Measurements from ENCODE around the gene DDX24.
A peak's percentile ranks its signal among the peaks of the same experiment; 100 is the strongest.

Gene DDX24

GRCh38 chr14:94120667-94121340, 39.8 kb upstream of the DDX24 start:
- TF ChIP-seq GATA3 (IDR thresholded peaks at IDR 0.05; ENCODE audit: low read depth, low read length), result no peak
- no peak for TF ChIP-seq GATA2 (IDR thresholded peaks at IDR 0.05; ENCODE audit: low read depth, low read length)

DNA sequence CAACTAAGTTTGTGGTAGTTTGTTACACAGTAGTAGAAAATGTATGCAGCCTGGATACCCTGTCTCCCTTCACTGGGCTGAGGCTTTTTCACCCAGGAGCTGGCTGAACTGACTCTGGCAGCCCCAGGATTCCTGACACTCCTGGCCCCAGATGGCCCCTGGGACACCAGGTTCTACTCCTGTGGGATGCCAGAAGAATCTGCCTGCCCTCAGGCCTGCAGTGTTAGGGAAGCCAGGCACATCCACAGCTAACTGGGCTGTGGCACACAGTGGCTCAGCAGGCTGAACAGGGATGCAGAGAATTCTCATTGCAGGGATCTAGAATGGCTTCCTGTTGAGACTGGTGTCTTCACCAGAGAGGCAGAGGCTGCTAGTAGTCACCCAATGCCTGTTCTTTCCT, 38.1 kb upstream of the DDX24 start:
- TF ChIP-seq GATA2 (IDR thresholded peaks at IDR 0.05; ENCODE audit: low read depth, low read length) (no peak), GATA3 (IDR thresholded peaks at IDR 0.05; ENCODE audit: low read depth, low read length) (no peak)

DNA sequence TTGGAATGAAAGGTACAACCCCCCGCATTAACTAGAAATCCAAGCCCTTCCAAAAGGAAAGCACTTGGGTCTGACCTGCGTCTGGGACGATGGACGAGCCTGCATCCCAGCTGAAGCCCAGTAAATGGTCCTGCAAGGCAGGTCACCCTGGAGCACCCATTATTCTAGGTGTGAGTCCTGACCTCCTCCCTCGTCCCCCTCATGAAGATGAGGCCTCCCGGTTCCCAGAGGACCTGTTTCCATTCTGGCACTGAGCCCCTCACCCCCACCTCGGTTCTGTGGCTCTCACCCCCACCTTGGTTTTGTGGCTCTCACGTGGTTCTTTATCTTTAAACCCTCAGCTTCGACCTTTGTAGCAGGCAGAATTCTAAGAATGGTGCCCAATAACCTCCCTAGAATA, 36.9 kb upstream of the DDX24 start:
- no peak for TF ChIP-seq GATA2 (IDR thresholded peaks at IDR 0.05; ENCODE audit: low read depth, low read length)
- no peak for TF ChIP-seq GATA3 (IDR thresholded peaks at IDR 0.05; ENCODE audit: low read depth, low read length)

GRCh38 chr14:94116701-94117100, 35.7 kb upstream of the DDX24 start:
- TF ChIP-seq GATA2 (IDR thresholded peaks at IDR 0.05; ENCODE audit: low read depth, low read length), result no peak
- TF ChIP-seq GATA3 (IDR thresholded peaks at IDR 0.05; ENCODE audit: low read depth, low read length), result no peak

- TF ChIP-seq GATA2 (IDR thresholded peaks at IDR 0.05; ENCODE audit: low read depth, low read length), result no peak
- TF ChIP-seq GATA3 (IDR thresholded peaks at IDR 0.05; ENCODE audit: low read depth, low read length), result no peak
Observed at GRCh38 chr14:94115631-94116030, 34.6 kb upstream of the DDX24 start.

GRCh38 chr14:94115058-94115591, 34.1 kb upstream of the DDX24 start:
- TF ChIP-seq GATA2 (IDR thresholded peaks at IDR 0.05; ENCODE audit: low read depth, low read length) (peak; percentile 69), GATA3 (IDR thresholded peaks at IDR 0.05; ENCODE audit: low read depth, low read length) (no peak)

DNA sequence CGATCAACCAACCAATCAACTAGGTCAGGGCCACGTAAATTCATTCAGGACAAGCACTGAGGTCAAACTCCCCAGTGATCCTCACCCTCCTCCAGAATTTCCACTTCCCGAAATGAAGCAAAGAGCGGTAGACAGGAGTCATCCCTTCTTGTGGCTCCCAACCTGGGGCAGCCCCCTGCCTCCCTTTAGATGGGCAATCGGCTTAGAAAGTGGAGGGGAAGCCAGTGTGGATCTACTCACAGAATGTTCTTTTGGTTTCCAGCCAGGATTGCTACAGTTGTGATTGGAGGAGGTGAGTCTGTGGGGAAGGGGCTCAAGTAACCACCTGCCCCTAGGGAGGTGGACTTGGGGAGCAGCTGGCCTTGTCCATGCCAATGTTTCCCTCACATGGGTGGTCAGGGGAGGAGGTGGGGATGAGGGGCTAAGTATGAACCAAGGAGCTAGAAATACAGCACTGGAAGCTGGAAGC, 33.6 kb upstream of the DDX24 start:
- TF ChIP-seq GATA3 (IDR thresholded peaks at IDR 0.05; ENCODE audit: low read depth, low read length) (no peak), GATA2 (IDR thresholded peaks at IDR 0.05; ENCODE audit: low read depth, low read length) (no peak)

DNA sequence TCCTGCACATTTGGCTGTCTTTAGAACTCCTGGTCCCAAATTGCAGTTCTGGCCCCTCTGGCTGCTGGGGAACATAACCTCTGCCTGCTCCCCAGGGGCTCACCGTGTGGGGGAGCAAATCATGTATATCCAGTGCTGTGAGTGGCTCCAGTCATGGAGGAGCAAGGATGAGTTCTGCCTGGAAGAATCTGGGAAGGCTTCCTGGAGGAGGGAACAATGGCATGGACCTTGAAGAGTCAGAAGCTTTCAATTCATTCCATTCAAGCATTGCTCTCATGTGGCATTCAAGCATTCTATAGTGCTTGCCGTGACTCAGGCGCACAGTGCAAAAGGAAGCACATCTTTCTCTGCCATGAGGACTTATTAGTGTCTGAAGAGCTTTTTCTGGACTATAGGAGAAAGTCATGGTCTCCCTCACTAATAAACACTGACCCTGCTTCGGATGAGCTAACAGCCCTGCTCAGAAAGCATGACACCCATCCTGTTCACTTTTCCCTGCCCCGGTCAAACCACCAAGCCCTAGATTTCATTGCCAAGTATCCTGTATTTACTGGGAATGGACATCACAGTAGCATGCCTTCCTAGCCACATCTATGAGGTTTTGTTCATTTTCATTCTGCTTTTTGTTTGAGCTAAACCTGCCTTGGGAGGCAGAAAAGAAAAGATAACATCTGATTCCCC, 33.0 kb upstream of the DDX24 start:
- TF ChIP-seq GATA2 (IDR thresholded peaks at IDR 0.05; ENCODE audit: low read depth, low read length) (no peak), GATA3 (IDR thresholded peaks at IDR 0.05; ENCODE audit: low read depth, low read length) (no peak)

- no peak for TF ChIP-seq GATA2 (IDR thresholded peaks at IDR 0.05; ENCODE audit: low read depth, low read length)
- no peak for TF ChIP-seq GATA3 (IDR thresholded peaks at IDR 0.05; ENCODE audit: low read depth, low read length)
Observed at GRCh38 chr14:94113490-94113889, 32.5 kb upstream of the DDX24 start.

- no peak for TF ChIP-seq GATA2 (IDR thresholded peaks at IDR 0.05; ENCODE audit: low read depth, low read length)
- no peak for TF ChIP-seq GATA3 (IDR thresholded peaks at IDR 0.05; ENCODE audit: low read depth, low read length)
Observed at GRCh38 chr14:94113073-94113472, 32.1 kb upstream of the DDX24 start.

- no peak for TF ChIP-seq GATA3 (IDR thresholded peaks at IDR 0.05; ENCODE audit: low read depth, low read length)
Observed at GRCh38 chr14:94112513-94113063, 31.6 kb upstream of the DDX24 start.

GRCh38 chr14:94111276-94112095, 30.5 kb upstream of the DDX24 start:
- TF ChIP-seq GATA2 (IDR thresholded peaks at IDR 0.05; ENCODE audit: low read depth, low read length) (no peak), GATA3 (IDR thresholded peaks at IDR 0.05; ENCODE audit: low read depth, low read length) (no peak)

GRCh38 chr14:94110552-94111181, 29.7 kb upstream of the DDX24 start, which contains the start of gene IFI27:
IFI27 (plus strand) TSS chr14:94110736.
- TF ChIP-seq GATA3 (IDR thresholded peaks at IDR 0.05; ENCODE audit: low read depth, low read length), result no peak
- TF ChIP-seq GATA2 (IDR thresholded peaks at IDR 0.05; ENCODE audit: low read depth, low read length), result no peak

- no peak for TF ChIP-seq GATA3 (IDR thresholded peaks at IDR 0.05; ENCODE audit: low read depth, low read length)
- TF ChIP-seq GATA2 (IDR thresholded peaks at IDR 0.05; ENCODE audit: low read depth, low read length), result no peak
Observed at GRCh38 chr14:94109915-94110250, 28.9 kb upstream of the DDX24 start.
